Activated CD8-positive, alpha-beta memory T cell treated with anti-CD3 and anti-CD28 coated beads, Interleukin-2, amount 50 U/mL, for 1 hour (primary cell): Measurements from ENCODE around the gene LMTK2.

Experiments used
- DNase-seq: peaks from one replicate; pipeline ENCODE4 v3.0.0-alpha.2; 2020; ENCODE audit errors: extremely low read depth

Gene LMTK2

GRCh38 chr7:98175260-98175940, 68.7 kb downstream of the LMTK2 start:
- no peak for DNase-seq

GRCh38 chr7:98177553-98177952, 70.9 kb downstream of the LMTK2 start:
- DNase-seq = no peak

- DNase-seq = no peak
Measured at GRCh38 chr7:98178321-98178720, 71.7 kb downstream of the LMTK2 start.

- no peak for DNase-seq
Measured at GRCh38 chr7:98178762-98179490, 72.3 kb downstream of the LMTK2 start.

- DNase-seq = no peak
Measured at GRCh38 chr7:98180751-98181150, 74.1 kb downstream of the LMTK2 start.

- no peak for DNase-seq
Measured at GRCh38 chr7:98185101-98185500, 78.4 kb downstream of the LMTK2 start.

- no peak for DNase-seq
Measured at GRCh38 chr7:98186452-98187137, 79.9 kb downstream of the LMTK2 start.

- no peak for DNase-seq
Measured at GRCh38 chr7:98187138-98187502, 80.5 kb downstream of the LMTK2 start.

- no peak for DNase-seq
Measured at GRCh38 chr7:98189559-98189958, 82.9 kb downstream of the LMTK2 start.

- DNase-seq = no peak
Measured at GRCh38 chr7:98191668-98192431, 85.2 kb downstream of the LMTK2 start.

GRCh38 chr7:98192781-98193457, 86.3 kb downstream of the LMTK2 start:
- no peak for DNase-seq

GRCh38 chr7:98193474-98194180, 87.0 kb downstream of the LMTK2 start:
- DNase-seq = no peak

- no peak for DNase-seq
Measured at GRCh38 chr7:98194186-98194585, 87.5 kb downstream of the LMTK2 start.

GRCh38 chr7:98194672-98195457, 88.2 kb downstream of the LMTK2 start:
- DNase-seq = no peak

GRCh38 chr7:98196706-98197605, 90.3 kb downstream of the LMTK2 start:
- no peak for DNase-seq

- DNase-seq = no peak
Measured at GRCh38 chr7:98199131-98199530, 92.5 kb downstream of the LMTK2 start.

- DNase-seq = no peak
Measured at GRCh38 chr7:98200364-98200763, 93.7 kb downstream of the LMTK2 start.

- peak; percentile 33 for DNase-seq
Measured at GRCh38 chr7:98202367-98203195, 95.9 kb downstream of the LMTK2 start.
